Esophagus (tissue), 2 donors: ENCODE measurements around the gene TCL1B. TPM values are rescaled to one million over a fixed set of nuclear protein-coding genes. Genes with fewer than 3 reads are reported as not detected.

ENCODE experiments used
- H3K27ac ChIP-seq, 2 donors: one replicate each; pipeline ENCODE4 v1.5.1; 2013; ENCODE audit warnings: low read depth in 2 of 2, mild to moderate bottlenecking in 2 of 2, inconsistent platforms in 1 of 2, low read length in 1 of 2, moderate library complexity in 1 of 2
- H3K27me3 ChIP-seq, 2 donors: one replicate each; pipeline ENCODE4 v1.6.1; 2013; ENCODE audit warnings: low read length in 2 of 2, control low read depth in 1 of 2, mild to moderate bottlenecking in 1 of 2; ENCODE audit not compliant: insufficient read depth in 2 of 2, control insufficient read depth in 1 of 2
- H3K36me3 ChIP-seq, 2 donors: one replicate each; pipeline ENCODE4 v1.6.1; 2013; ENCODE audit warnings: low read length in 1 of 2; ENCODE audit not compliant: control insufficient read depth in 2 of 2, insufficient read depth in 2 of 2
- H3K4me1 ChIP-seq, 2 donors: one replicate each; pipeline ENCODE4 v1.6.1; 2013; ENCODE audit warnings: low read length in 1 of 2; ENCODE audit not compliant: control insufficient read depth in 2 of 2, insufficient read depth in 2 of 2
- H3K4me3 ChIP-seq, 2 donors: one replicate each; pipeline ENCODE4 v1.5.1; 2013; ENCODE audit warnings: low read length in 2 of 2, mild to moderate bottlenecking in 2 of 2, low read depth in 1 of 2, moderate library complexity in 1 of 2
- H3K9me3 ChIP-seq, 2 donors: one replicate each; pipeline ENCODE4 v1.6.1; 2013; ENCODE audit warnings: mild to moderate bottlenecking in 2 of 2, low read depth in 1 of 2, low read length in 1 of 2, moderate library complexity in 1 of 2; ENCODE audit not compliant: control insufficient read depth in 2 of 2, insufficient read depth in 1 of 2
- WGBS, 2 donors: extraction: QIAGEN DNeasy Blood & Tissue Kit; methylation state at CpG; one replicate each; pipeline ENCODE4 v1.1.7; 2013; 5-methylcytosine and 5-hydroxymethylcytosine counted together
- polyA plus RNA-seq, 2 donors: library from polyadenylated mRNA; stranded (reverse); fragments of 200-250 nt; gene quantifications; one replicate each; pipeline ENCODE4 v1.2.3, GENCODE V29; 2013
- donor health status: healthy with polysubstance abuse.
- donor health status: Bipolar disorder and iron deficiency.

Gene TCL1B
- polyA plus RNA-seq = not detected

GRCh38 chr14:95685978-95686922 is at the start of gene TCL1B:
TSS of gene TCL1B (plus strand) at chr14:95686426. CDS start at chr14:95686468, 42 bp downstream.
- WGBS, 2 donors = 82 to 84% methylated on average over 31 to 37 of the region's 38 CpGs
- H3K27ac ChIP-seq = no peak within 1 kb of the TSS
- H3K4me1 ChIP-seq = no peaks in the 10 kb centered on the region
- H3K36me3 ChIP-seq = no peaks in the 10 kb centered on the region
- peaks cover 0 to 2% of the 10 kb centered on the region in 2 donors for H3K27me3 ChIP-seq
- H3K9me3 ChIP-seq = no peaks in the 10 kb centered on the region
- no peak within 1 kb of the TSS for H3K4me3 ChIP-seq

DNA sequence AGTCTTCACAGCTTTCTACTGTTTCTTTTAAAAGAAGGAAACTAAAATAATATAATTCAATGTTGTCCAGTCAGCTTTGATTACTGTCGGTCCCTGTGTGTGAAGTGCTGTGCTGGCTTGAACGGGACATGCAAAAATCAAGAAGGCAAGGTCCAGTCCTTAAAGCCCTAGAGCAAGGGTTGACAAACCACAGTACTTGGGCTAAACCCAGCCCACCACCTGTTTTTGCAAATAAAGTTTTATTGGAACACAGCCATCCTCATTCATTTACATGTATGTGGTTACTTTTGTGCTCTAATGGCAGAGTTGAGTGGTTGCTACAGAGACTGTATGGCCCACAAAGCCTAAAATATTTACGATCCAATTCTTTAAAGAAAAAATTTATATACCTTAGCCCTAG is 41.2 kb upstream of the TCL1B start:
- H3K9me3 ChIP-seq = no peaks in the 10 kb centered on the region
- no peaks in the 10 kb centered on the region for H3K36me3 ChIP-seq
- no peaks in the 10 kb centered on the region for H3K27me3 ChIP-seq
- no peak overlapping the region for H3K27ac ChIP-seq
- H3K4me3 ChIP-seq = no peak overlapping the region
- no peaks in the 10 kb centered on the region for H3K4me1 ChIP-seq
- 88 to 91% methylated on average over 3 of the region's 3 CpGs for WGBS, 2 donors

GRCh38 chr14:95645389-95645996 is 40.7 kb upstream of the TCL1B start:
- WGBS, 2 donors = 77 to 85% methylated on average over 10 of the region's 10 CpGs
- Histone ChIP-seq H3K27ac (no peak overlapping the region), H3K36me3 (no peaks in the 10 kb centered on the region), H3K4me3 (no peak overlapping the region), H3K4me1 (no peaks in the 10 kb centered on the region), H3K27me3 (no peaks in the 10 kb centered on the region), H3K9me3 (no peaks in the 10 kb centered on the region)

- Histone ChIP-seq H3K9me3 (no peaks in the 10 kb centered on the region), H3K4me3 (no peak overlapping the region), H3K4me1 (no peaks in the 10 kb centered on the region), H3K27ac (no peak overlapping the region), H3K36me3 (no peaks in the 10 kb centered on the region), H3K27me3 (no peaks in the 10 kb centered on the region)
- 51 to 62% methylated on average over 3 of the region's 3 CpGs for WGBS, 2 donors
These were observed 38.3 kb upstream of the TCL1B start for GRCh38 chr14:95647926-95648325.

- Histone ChIP-seq H3K27me3 (no peaks in the 10 kb centered on the region), H3K27ac (no peak overlapping the region), H3K36me3 (no peaks in the 10 kb centered on the region), H3K9me3 (no peaks in the 10 kb centered on the region), H3K4me3 (no peak overlapping the region), H3K4me1 (no peaks in the 10 kb centered on the region)
- WGBS, 2 donors = 37 to 41% methylated on average over 7 of the region's 7 CpGs
These were observed 37.0 kb upstream of the TCL1B start for GRCh38 chr14:95649230-95649629.

- H3K4me1 ChIP-seq = no peaks in the 10 kb centered on the region
- H3K36me3 ChIP-seq = no peaks in the 10 kb centered on the region
- no peak overlapping the region for H3K4me3 ChIP-seq
- H3K27me3 ChIP-seq = no peaks in the 10 kb centered on the region
- no peak overlapping the region for H3K27ac ChIP-seq
- WGBS, 2 donors = 70 to 73% methylated on average over 7 of the region's 7 CpGs
- no peaks in the 10 kb centered on the region for H3K9me3 ChIP-seq
These were observed 35.2 kb upstream of the TCL1B start for GRCh38 chr14:95651028-95651427.

GRCh38 chr14:95651821-95652583 is 34.2 kb upstream of the TCL1B start:
- H3K27ac ChIP-seq = no peak overlapping the region
- no peaks in the 10 kb centered on the region for H3K27me3 ChIP-seq
- no peaks in the 10 kb centered on the region for H3K36me3 ChIP-seq
- H3K4me1 ChIP-seq = no peaks in the 10 kb centered on the region
- H3K4me3 ChIP-seq = no peak overlapping the region
- WGBS, 2 donors = 56 to 58% methylated on average over 5 of the region's 5 CpGs
- H3K9me3 ChIP-seq = no peaks in the 10 kb centered on the region

DNA sequence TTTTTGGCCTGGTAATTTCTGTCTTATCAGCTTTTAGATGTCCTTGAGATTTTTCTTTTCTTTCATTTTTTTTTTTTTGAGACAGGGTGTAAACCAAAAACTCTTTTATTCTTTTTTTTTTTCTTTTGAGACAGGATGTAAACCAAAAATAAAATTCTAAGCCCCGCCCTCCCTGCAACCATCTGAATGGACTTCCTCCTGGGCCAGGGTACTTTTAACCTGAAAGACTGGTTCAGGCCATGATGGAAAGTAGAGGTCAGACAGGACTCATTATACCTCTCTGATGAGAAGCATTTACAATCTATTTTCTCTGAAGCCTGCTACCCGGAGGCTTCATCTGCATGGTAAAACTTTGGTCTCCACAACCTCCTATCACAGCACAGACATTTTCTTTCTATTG is 33.5 kb upstream of the TCL1B start:
- WGBS, 2 donors = 77 to 84% methylated on average over 2 of the region's 2 CpGs
- Histone ChIP-seq H3K36me3 (no peaks in the 10 kb centered on the region), H3K4me3 (no peak overlapping the region), H3K4me1 (no peaks in the 10 kb centered on the region), H3K9me3 (no peaks in the 10 kb centered on the region), H3K27ac (no peak overlapping the region), H3K27me3 (no peaks in the 10 kb centered on the region)

GRCh38 chr14:95655461-95655860 is 30.8 kb upstream of the TCL1B start:
- no peaks in the 10 kb centered on the region for H3K36me3 ChIP-seq
- H3K4me1 ChIP-seq = no peaks in the 10 kb centered on the region
- H3K4me3 ChIP-seq = no peak overlapping the region
- H3K27ac ChIP-seq = no peak overlapping the region
- no peaks in the 10 kb centered on the region for H3K9me3 ChIP-seq
- WGBS, 2 donors = 68% methylated on average over 1 of the region's 1 CpG
- H3K27me3 ChIP-seq = no peaks in the 10 kb centered on the region
